NCI-H1092 (cell line): ENCODE measurements around the gene PPIL1.
"Not testable (repeated sequence)": the region's sequence is repeated elsewhere in the genome, so short reads cannot be mapped to it uniquely, and the experiment has no call there.

Experiments
- DNase-seq: peaks from one replicate; lab custom pipeline; 2025; lab: John Stamatoyannopoulos, UW

The PPIL1 gene

GRCh38 chr6:36874443-36875249, at the start of gene PPIL1:
TSS of gene PPIL1 (minus strand) at chr6:36874803. CDS start at chr6:36874772, 31 bp downstream.
- peak; percentile 90 for DNase-seq

GRCh38 chr6:36924131-36924530, 49.5 kb upstream of the PPIL1 start:
- no peak for DNase-seq

GRCh38 chr6:36920546-36920945, 45.9 kb upstream of the PPIL1 start:
- no peak for DNase-seq

- no peak for DNase-seq
These were observed 45.4 kb upstream of the PPIL1 start for GRCh38 chr6:36920049-36920448.

GRCh38 chr6:36917541-36918193, 43.1 kb upstream of the PPIL1 start:
- no peak for DNase-seq

GRCh38 chr6:36916126-36916525, 41.5 kb upstream of the PPIL1 start:
- no peak for DNase-seq

- no peak for DNase-seq
These were observed 41.0 kb upstream of the PPIL1 start for GRCh38 chr6:36915599-36915998.

- no peak for DNase-seq
These were observed 39.7 kb upstream of the PPIL1 start for GRCh38 chr6:36914227-36914794.

- no peak for DNase-seq
These were observed 38.5 kb upstream of the PPIL1 start for GRCh38 chr6:36913082-36913481.

- no peak for DNase-seq
These were observed 38.0 kb upstream of the PPIL1 start for GRCh38 chr6:36912586-36912985.

GRCh38 chr6:36912030-36912454, 37.4 kb upstream of the PPIL1 start:
- no peak for DNase-seq

- no peak for DNase-seq
These were observed 34.1 kb upstream of the PPIL1 start for GRCh38 chr6:36908747-36909146.

- DNase-seq = peak; percentile 73
These were observed 33.2 kb upstream of the PPIL1 start for GRCh38 chr6:36907781-36908180.

- DNase-seq = peak; percentile 92
These were observed 32.1 kb upstream of the PPIL1 start for GRCh38 chr6:36906539-36907325.

- no peak for DNase-seq
These were observed 30.3 kb upstream of the PPIL1 start for GRCh38 chr6:36904851-36905393.

- no peak for DNase-seq
These were observed 29.5 kb upstream of the PPIL1 start for GRCh38 chr6:36904114-36904513.

- no peak for DNase-seq
These were observed 23.0 kb upstream of the PPIL1 start for GRCh38 chr6:36897609-36898008.

- DNase-seq = no peak
These were observed 19.7 kb upstream of the PPIL1 start for GRCh38 chr6:36893976-36894932.

GRCh38 chr6:36891153-36891552, 16.6 kb upstream of the PPIL1 start:
- DNase-seq = not testable (repeated sequence)

GRCh38 chr6:36890112-36890663, 15.6 kb upstream of the PPIL1 start:
- DNase-seq = no peak
